Iris pigment epithelial cell (primary cell): Measurements from ENCODE around the gene EXOC6B.

Experiments
- DNase-seq: peaks from one replicate; pipeline ENCODE4 v3.0.0-alpha.2; 2011; ENCODE audit warnings: low read depth

Gene EXOC6B

DNA sequence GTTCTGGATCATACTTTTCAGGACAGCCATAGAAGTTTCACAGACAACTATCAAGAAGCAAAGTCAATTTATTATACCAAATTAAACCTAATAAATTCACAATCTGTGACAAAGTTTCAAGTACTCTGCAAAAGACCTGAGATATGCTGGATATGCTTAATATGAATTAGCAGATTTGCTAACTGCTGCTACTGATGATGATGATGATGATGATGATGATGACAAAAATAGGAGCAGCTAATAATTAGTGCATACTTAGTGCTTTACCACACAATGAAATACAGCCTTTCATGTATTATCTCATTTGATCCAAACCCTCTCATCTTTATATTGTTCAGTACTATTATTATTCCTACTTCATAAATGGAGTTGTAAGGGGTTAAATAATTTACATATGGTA is 462.4 kb downstream of the EXOC6B start:
- no peak for DNase-seq

DNA sequence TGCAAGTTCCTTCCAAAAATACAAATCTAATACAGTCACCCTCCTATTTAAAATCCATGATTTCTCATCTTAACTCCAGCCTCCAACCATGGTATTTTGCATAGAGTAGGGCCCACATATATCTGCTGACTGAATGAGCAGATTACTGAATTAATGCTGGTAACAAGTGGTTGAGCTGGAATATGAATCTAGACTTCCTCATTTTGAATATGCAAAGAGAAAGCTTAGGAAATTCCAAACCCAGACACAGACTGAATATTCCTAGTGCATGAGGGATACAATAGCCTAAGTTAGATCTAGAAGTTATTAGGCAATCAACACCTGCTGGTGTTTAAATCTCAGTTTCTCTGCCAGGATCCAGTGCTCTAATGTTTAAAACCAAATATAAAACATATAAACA is 463.1 kb downstream of the EXOC6B start:
- no peak for DNase-seq

- no peak for DNase-seq
Observed at GRCh38 chr2:72361521-72361920, 464.3 kb downstream of the EXOC6B start.

DNA sequence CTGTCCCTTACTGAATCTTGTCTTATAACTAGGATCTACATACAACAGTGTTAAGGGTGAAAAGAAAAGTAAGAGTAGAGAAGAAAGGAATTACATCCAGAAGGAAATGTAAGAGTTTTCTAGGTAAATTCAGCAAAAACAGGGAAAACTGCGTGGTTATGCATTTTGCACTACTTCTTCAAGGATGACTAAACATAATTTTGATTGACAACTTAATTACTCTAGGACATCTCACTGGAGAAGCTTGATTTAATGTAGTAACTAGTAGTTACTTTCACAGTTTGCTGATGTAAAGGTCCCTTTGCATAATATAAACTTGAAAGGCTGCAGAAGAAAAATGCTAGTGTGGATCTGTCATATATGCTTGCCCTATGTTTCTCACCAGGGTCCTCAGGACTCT is 464.8 kb downstream of the EXOC6B start:
- DNase-seq = no peak

DNA sequence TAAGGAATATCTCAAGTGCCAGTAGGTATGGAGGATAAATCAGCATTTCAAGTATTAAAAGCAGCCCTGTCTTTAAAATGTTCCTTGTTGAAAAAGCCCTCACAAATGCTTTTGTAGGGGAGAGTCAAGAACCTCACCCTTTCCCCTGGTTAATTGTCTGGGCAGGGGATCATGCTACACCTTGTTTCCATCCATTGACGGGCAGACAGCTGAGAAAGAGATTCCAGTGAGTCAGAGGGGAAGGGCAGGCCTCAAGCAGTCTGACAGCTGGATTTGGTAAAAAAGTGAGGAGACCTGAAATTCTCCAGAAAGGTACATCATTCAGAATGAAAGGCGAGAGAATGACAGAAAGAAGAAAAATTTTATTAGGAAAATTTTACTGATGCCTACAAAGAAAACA is 475.0 kb downstream of the EXOC6B start:
- DNase-seq = peak; percentile 27

DNA sequence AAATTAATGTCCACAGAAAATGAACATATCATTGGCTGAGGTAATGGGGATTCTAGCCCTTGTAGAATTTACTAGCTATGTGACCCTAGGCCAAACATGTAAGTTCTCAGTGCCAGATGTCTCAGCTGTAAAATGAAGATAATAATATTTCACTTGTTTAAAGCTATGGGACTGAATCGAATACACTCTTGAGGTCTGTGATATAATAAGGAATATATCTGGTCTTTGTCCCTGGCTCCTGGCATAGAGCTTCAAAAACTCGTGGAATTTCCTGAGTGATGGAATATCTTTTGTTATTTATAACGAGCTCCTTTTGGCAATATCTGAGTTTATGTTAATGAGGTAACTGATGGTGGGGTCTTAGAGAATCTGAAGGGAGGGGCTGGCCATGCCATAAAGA is 476.8 kb downstream of the EXOC6B start:
- no peak for DNase-seq

DNA sequence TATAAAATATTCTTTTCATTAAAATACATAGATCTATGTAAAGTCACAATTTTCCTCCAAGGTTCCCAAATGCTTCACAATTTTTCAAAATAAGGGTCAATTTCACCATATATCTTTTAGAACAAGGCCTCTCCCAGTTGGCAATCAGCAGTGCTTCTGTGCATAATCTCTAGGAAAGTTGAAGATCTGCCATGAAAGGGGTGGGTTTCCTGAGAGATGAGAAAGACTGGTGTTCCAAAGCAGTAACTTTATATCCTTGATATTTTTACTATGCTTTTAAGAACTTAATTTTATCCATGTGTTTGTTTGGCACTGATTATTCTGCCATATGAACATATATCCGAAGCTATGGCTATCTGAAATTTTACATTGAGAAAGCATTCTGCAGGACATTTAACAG is 478.8 kb downstream of the EXOC6B start:
- DNase-seq = no peak

- no peak for DNase-seq
Observed at GRCh38 chr2:72341639-72342038, 484.2 kb downstream of the EXOC6B start.

DNA sequence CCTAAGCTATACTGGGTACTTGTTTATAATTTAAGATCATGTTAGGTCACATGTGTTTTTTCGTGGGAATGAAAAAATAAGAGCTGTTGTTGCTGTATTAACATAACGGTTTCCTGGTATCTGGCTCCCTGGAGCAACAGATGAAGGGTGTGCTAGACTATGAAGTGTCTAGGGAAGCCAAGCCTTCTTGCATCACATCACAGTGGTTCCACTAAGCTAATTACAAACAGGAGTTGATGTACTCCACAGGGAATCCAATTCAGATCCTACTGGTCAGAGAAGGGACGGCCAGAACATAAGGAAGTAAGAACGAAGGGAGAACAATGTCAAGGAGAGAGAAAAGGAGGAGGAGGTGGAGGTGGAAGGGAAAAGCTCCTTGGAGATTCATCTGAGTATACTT is 485.2 kb downstream of the EXOC6B start:
- no peak for DNase-seq

- no peak for DNase-seq
Observed at GRCh38 chr2:72338076-72338475, 487.8 kb downstream of the EXOC6B start.

DNA sequence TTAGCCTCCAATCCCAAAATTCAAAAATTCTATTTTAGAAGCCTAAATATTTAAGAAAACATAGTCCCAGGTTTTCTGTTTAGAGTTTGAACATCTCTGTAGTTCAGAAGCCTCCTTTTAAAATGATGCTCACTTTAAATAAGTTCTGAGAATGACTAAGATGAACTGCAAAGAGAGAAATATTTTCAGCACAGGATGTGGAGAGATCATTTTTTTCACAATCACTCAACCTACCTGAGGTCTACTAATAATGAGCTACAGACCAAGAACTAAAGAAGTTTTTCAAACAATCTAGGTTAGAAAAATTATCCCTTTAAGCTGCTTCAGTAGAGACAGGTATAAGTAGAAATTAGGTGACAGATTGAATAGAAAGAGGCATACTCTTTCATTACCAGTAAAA is 493.1 kb downstream of the EXOC6B start:
- DNase-seq = no peak

DNA sequence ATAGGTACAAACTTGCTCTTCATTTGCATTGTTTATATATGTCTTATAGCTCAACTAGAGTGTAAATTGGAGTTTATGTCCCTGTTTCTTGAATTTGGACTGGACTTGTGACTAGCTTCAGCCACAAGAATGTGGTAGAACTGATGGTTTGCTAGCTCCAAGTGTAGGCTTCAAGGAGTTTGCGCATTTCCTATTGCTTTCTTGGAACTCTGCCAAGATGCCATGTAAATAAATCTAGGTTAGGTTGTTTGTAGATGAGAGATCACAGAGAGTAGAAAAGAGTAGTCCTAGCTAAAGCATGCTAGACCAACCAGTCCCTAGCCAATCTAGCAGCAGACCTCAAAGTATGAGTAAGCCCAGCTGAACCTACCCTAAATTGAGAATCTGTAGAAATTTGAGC is 495.2 kb downstream of the EXOC6B start:
- DNase-seq = no peak

GRCh38 chr2:72326759-72327158 is 499.1 kb downstream of the EXOC6B start:
- DNase-seq = peak; percentile 59

DNA sequence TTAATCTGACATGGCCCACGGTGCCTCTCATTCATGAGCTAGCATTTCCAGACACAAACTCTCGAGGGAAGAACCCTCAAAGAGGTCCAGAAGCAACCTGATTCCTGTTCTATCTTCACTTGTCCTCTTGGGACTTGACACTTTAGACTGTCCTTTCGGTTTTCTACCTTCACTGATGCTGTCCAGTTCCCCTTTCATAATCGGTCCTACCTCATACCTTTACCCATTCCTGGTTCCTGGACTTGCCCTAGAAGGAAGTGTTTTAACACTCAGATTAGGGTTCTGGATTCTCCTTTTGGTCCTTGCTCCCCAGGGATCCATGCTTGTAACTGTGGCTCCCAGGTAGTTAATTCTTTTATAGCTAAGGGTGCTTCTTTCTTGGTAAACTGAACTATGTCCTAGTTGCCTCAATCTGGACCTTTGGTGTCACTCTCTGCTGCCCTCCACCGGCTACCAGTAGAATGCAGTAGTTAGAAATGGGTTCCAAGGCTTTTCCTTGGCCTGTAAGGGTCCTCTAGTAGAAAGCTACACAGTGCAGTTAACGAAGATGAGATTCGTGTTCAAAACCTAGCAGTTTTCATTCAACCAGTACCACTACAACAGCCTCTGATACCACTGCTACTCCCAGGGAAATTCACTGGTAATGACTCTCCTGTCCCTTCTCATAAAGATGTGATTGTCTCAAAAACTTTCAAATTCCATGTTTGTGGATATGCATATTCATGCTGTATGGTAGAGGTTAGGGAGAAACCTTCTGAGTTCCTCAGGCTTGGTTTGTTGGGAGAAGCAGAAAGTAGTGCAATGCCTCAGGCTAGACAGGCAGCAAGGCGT is 500.0 kb downstream of the EXOC6B start:
- DNase-seq = peak; percentile 11

- DNase-seq = no peak
Observed at GRCh38 chr2:72316774-72317173, 509.1 kb downstream of the EXOC6B start.

- no peak for DNase-seq
Observed at GRCh38 chr2:72300147-72300684, 525.6 kb downstream of the EXOC6B start.

DNA sequence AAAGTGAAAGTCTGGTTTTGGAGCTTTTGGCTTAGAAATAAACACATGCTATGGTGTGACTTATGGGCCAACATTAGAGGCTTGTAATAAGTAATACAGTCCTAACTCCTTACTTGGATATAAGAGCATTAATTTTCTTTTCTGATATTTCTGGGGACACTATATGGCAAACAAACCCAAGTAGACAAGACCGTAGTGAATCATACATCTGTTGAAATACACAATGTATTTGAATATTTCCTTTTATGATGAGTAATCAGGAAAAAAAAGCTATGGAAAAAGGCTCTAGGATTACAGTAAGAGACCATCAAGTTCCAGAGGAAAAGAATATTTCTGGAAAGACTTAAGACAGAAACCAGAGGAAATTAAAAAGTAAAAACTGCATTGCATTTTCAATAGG is 532.2 kb downstream of the EXOC6B start:
- DNase-seq = peak; percentile 64

DNA sequence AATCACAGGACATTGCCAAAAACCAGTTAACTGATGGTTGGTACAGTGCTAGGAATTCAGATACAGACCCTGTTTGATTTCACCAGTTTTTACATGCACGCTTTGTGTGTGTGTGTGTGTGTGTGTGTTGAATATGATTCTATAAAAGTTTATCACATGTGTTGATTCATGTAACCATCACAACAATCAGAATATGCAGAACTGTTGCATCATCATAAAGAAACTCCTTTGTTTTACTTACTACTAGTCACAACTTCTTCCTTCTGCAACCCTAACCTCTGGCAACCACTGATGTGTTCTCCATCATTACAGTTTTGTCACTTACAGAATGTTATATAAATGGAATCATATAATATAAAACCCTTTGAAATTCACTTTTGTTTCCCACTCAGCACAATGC is 533.4 kb downstream of the EXOC6B start:
- DNase-seq = peak; percentile 42

GRCh38 chr2:72291059-72291458 is 534.8 kb downstream of the EXOC6B start:
- peak; percentile 74 for DNase-seq

GRCh38 chr2:72289736-72290135 is 536.1 kb downstream of the EXOC6B start:
- no peak for DNase-seq

DNA sequence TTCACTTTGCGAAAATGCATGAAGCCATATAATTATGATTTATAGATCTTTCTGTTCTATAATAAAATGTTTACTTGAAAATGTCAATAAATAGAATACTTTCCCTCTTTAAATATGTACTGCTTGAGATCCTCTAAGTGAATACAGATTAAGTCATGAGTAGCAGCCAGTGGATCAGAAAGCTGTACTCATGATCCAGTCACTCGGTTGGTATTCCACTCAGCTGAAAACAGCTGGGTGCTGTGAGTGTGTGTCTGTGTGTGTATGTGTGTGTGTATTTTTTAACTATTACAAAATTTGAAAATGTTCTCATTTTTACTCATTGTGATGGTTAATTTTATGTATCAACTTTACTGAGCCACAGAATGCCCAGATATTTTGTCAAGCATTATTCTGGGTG is 536.5 kb downstream of the EXOC6B start:
- DNase-seq = peak; percentile 87

DNA sequence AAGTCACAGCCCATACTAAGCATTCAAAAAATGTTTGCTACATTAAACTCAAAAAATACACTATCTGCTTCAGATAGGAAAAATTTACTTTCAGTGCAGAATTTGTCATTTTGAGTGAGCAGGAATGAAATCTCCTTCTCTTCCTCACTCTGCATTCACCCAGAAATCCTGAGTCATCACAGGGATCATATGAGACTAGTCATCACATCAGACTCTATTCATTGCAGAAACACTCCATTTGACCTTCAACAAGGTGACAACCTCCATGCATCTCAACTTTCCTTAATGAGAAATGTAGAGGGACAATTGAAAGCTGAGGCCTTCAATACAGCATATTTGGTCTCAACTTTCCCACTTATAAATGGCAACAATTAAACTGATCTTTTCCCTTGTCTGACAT is 547.8 kb downstream of the EXOC6B start:
- DNase-seq = peak; percentile 90

GRCh38 chr2:72276876-72277275 is 549.0 kb downstream of the EXOC6B start:
- DNase-seq = no peak

- DNase-seq = peak; percentile 52
Observed at GRCh38 chr2:72276356-72276755, 549.5 kb downstream of the EXOC6B start.
